Activated CD8-positive, alpha-beta memory T cell treated with anti-CD3 and anti-CD28 coated beads for 1 hour (primary cell): ENCODE data around the gene ANXA4.

ENCODE experiments used
- DNase-seq, 2 donors: peaks; one replicate each; pipeline ENCODE4 v3.0.0-alpha.2; 2020; ENCODE audit warnings: low read depth in 1 of 2; ENCODE audit errors: extremely low read depth in 1 of 2

ANXA4 gene

GRCh38 chr2:69741575-69742321 is at the start of gene ANXA4:
ANXA4 (plus strand) TSS chr2:69742134; CDS start chr2:69781566, 39,432 bp downstream.
- peak in 1 of 2 donors; percentile 38 for DNase-seq

GRCh38 chr2:69692424-69692823 is 49.5 kb upstream of the ANXA4 start:
- no peak for DNase-seq

GRCh38 chr2:69693059-69693774 is 48.7 kb upstream of the ANXA4 start:
- no peak for DNase-seq

- DNase-seq = no peak
These were observed 48.0 kb upstream of the ANXA4 start for GRCh38 chr2:69693775-69694450.

GRCh38 chr2:69694894-69695849 is 46.8 kb upstream of the ANXA4 start:
- DNase-seq = no peak

GRCh38 chr2:69695850-69696216 is 46.1 kb upstream of the ANXA4 start:
- no peak for DNase-seq

GRCh38 chr2:69700381-69700780 is 41.6 kb upstream of the ANXA4 start:
- no peak for DNase-seq

- no peak for DNase-seq
These were observed 40.6 kb upstream of the ANXA4 start for GRCh38 chr2:69701100-69701945.

- no peak for DNase-seq
These were observed 38.7 kb upstream of the ANXA4 start for GRCh38 chr2:69703189-69703588.

GRCh38 chr2:69704446-69704845 is 37.5 kb upstream of the ANXA4 start:
- DNase-seq = no peak

- no peak for DNase-seq
These were observed 32.6 kb upstream of the ANXA4 start for GRCh38 chr2:69709290-69709689.

- no peak for DNase-seq
These were observed 30.0 kb upstream of the ANXA4 start for GRCh38 chr2:69711971-69712370.

- no peak for DNase-seq
These were observed 27.9 kb upstream of the ANXA4 start for GRCh38 chr2:69714024-69714423.

GRCh38 chr2:69714539-69715220 is 27.3 kb upstream of the ANXA4 start:
- DNase-seq = peak; percentile 76 to 80

- DNase-seq = no peak
These were observed 26.0 kb upstream of the ANXA4 start for GRCh38 chr2:69715964-69716363.

GRCh38 chr2:69716555-69717120 is 25.3 kb upstream of the ANXA4 start:
- DNase-seq = no peak

GRCh38 chr2:69717186-69717585 is 24.7 kb upstream of the ANXA4 start:
- no peak for DNase-seq

GRCh38 chr2:69717861-69718273 is 24.1 kb upstream of the ANXA4 start:
- DNase-seq = no peak
